Mucosa of descending colon (tissue), 3 donors: ENCODE results near the gene EME2. TPM values are rescaled to one million over a fixed set of nuclear protein-coding genes. Genes with fewer than 3 reads are reported as not detected.

Source experiments
- ATAC-seq: fragments of 200-7000 bp; cut with Tn5 transposase; one replicate; pipeline ENCODE4 v1.9.1; 2020; ENCODE audit warnings: mild to moderate bottlenecking, moderate library complexity
- DNase-seq, 3 donors: peaks; one replicate each; pipeline ENCODE4 v3.0.0-alpha.2; 2020
- H3K36me3 ChIP-seq: fragments of 200-600 bp; one replicate; pipeline ENCODE4 v1.8.0; 2021; ENCODE audit warnings: low read depth, mild to moderate bottlenecking
- H3K4me1 ChIP-seq: fragments of 200-600 bp; one replicate; pipeline ENCODE4 v1.8.0; 2021; ENCODE audit warnings: low read depth, mild to moderate bottlenecking
- H3K4me3 ChIP-seq: fragments of 200-600 bp; one replicate; pipeline ENCODE4 v1.8.0; 2021; ENCODE audit warnings: mild to moderate bottlenecking
- H3K9me3 ChIP-seq: fragments of 200-600 bp; one replicate; pipeline ENCODE4 v1.8.0; 2021; ENCODE audit warnings: mild to moderate bottlenecking
- CTCF ChIP-seq: fragments of 200-600 bp; IDR thresholded peaks from one replicate; pipeline ENCODE4 v1.8.0; 2022; ENCODE audit warnings: antibody characterized with exemption, mild to moderate bottlenecking
- intact Hi-C, 2 donors: fragments of 100-400 bp; cut with DNase I in 1 of 2; cut with micrococcal nuclease in 1 of 2; formaldehyde crosslinking; loops; one replicate each; pipeline versions ENCODE4 v1.11.0 to v1.11.1; 2022; cut with DNase I, micrococcal nuclease
- total RNA-seq, 3 donors: library from RNA; stranded (reverse); fragmentation: NEBNext Ultra II Directional in 2 of 3; extraction: Animal tissue kit (Norgen Biotek cat#: 25700) in 2 of 3; gene quantifications; one replicate each; pipeline versions ENCODE4 v1.2.1 to v1.2.4, GENCODE V29; 2021 to 2023
- donor health status: DM: no; HTN: no; CAD: no; lungs with moderate emphysema.
- donor health status: DM: no; HTN: no; CAD: no.
- donor health status: DM: no; HTN: yes; CAD: no.

EME2 gene
- total RNA-seq, 3 donors from 2014 or later = 18.4 to 43.1 (median 24.7) TPM

- H3K4me3 ChIP-seq = no peak overlapping the region
- H3K36me3 ChIP-seq = no peaks in the 10 kb centered on the region
- DNase-seq (peak in 2 of 3 donors; percentile 20 to 49), ATAC-seq (no peak)
- no peaks in the 10 kb centered on the region for H3K4me1 ChIP-seq
- intact Hi-C loops = no loop called here
- no peak for TF ChIP-seq CTCF
- H3K9me3 ChIP-seq = no peaks in the 10 kb centered on the region
Observed at GRCh38 chr16:1790611-1791255, 18.1 kb downstream of the EME2 start.

GRCh38 chr16:1791256-1791942, 18.8 kb downstream of the EME2 start:
- DNase-seq (peak in 1 of 3 donors; percentile 25), ATAC-seq (no peak)
- Histone ChIP-seq H3K4me3 (no peak overlapping the region), H3K36me3 (no peaks in the 10 kb centered on the region), H3K4me1 (no peaks in the 10 kb centered on the region), H3K9me3 (no peaks in the 10 kb centered on the region)
- intact Hi-C loops = no loop called here
- no peak for TF ChIP-seq CTCF

GRCh38 chr16:1791943-1792812, 19.6 kb downstream of the EME2 start:
- no peaks in the 10 kb centered on the region for H3K36me3 ChIP-seq
- H3K4me1 ChIP-seq = no peaks in the 10 kb centered on the region
- no peak for TF ChIP-seq CTCF
- intact Hi-C loops = no loop called here
- no peaks in the 10 kb centered on the region for H3K9me3 ChIP-seq
- no peak overlapping the region for H3K4me3 ChIP-seq
- DNase-seq = peak in 2 of 3 donors; percentile 40 to 51
- peak; percentile 57 for ATAC-seq

- intact Hi-C loops = no loop called here
- no peak for TF ChIP-seq CTCF
- DNase-seq (peak in 1 of 3 donors; percentile 53), ATAC-seq (no peak)
- Histone ChIP-seq H3K4me3 (no peak overlapping the region), H3K9me3 (peaks cover 4% of the 10 kb centered on the region), H3K36me3 (no peaks in the 10 kb centered on the region), H3K4me1 (no peaks in the 10 kb centered on the region)
Observed at GRCh38 chr16:1792836-1793577, 20.4 kb downstream of the EME2 start.

GRCh38 chr16:1793578-1794220, 21.1 kb downstream of the EME2 start, which contains the start of gene IGFALS:
Gene IGFALS, minus strand, starts transcription at chr16:1793705. Its CDS starts 53 bp downstream, at chr16:1793652.
- peaks cover 10% of the 10 kb centered on the region for H3K9me3 ChIP-seq
- intact Hi-C loops = no loop called here
- no peak for TF ChIP-seq CTCF
- DNase-seq (peak in 2 of 3 donors; percentile 35 to 50), ATAC-seq (peak; percentile 59)
- H3K4me1 ChIP-seq = no peaks in the 10 kb centered on the region
- no peaks in the 10 kb centered on the region for H3K36me3 ChIP-seq
- H3K4me3 ChIP-seq = no peak within 1 kb of the TSS
